Urothelium cell line (cell line): ENCODE data around the gene WDR5B.
"Not testable (repeated sequence)": the region's sequence is repeated elsewhere in the genome, so short reads cannot be mapped to it uniquely, and the experiment has no call there.

Source experiments
- DNase-seq: peaks from one replicate; pipeline ENCODE4 v3.0.0; 2011; ENCODE audit warnings: low spot score, mixed read lengths
- FAIRE-seq: peaks from 2 replicates; lab custom pipeline; 2011; peaks lifted over from hg19 to GRCh38; lab: Jason Lieb, UNC

Gene WDR5B

GRCh38 chr3:122415762-122416654, at the start of gene WDR5B:
TSS of gene WDR5B (minus strand) at chr3:122416062. CDS start at chr3:122415528, 534 bp downstream.
- DNase-seq: peak; percentile 99
- FAIRE-seq: peak; percentile 90

- no peak for FAIRE-seq
Observed at GRCh38 chr3:122464659-122465058, 48.8 kb upstream of the WDR5B start.

GRCh38 chr3:122462406-122462805, 46.5 kb upstream of the WDR5B start:
- no peak for DNase-seq
- no peak for FAIRE-seq

More at GRCh38 chr3:122464659-122465058, 48.8 kb upstream of the WDR5B start:
- DNase-seq: no peak

- FAIRE-seq (no peak), DNase-seq (no peak)
Observed at GRCh38 chr3:122461806-122462205, 45.9 kb upstream of the WDR5B start.

- no peak for FAIRE-seq
- DNase-seq: no peak
Observed at GRCh38 chr3:122458992-122459391, 43.1 kb upstream of the WDR5B start.

GRCh38 chr3:122457706-122458105, 41.8 kb upstream of the WDR5B start:
- no peak for FAIRE-seq
- no peak for DNase-seq

GRCh38 chr3:122456074-122456473, 40.2 kb upstream of the WDR5B start:
- DNase-seq: no peak
- no peak for FAIRE-seq

- DNase-seq (no peak), FAIRE-seq (no peak)
Observed at GRCh38 chr3:122451371-122451770, 35.5 kb upstream of the WDR5B start.

- FAIRE-seq, DNase-seq: not testable (repeated sequence)
Observed at GRCh38 chr3:122448218-122448617, 32.4 kb upstream of the WDR5B start.

- FAIRE-seq, DNase-seq: not testable (repeated sequence)
Observed at GRCh38 chr3:122444491-122444887, 28.6 kb upstream of the WDR5B start.

GRCh38 chr3:122443762-122444490, 28.1 kb upstream of the WDR5B start:
- not testable (repeated sequence) for DNase-seq, FAIRE-seq

- DNase-seq: no peak
- FAIRE-seq: no peak
Observed at GRCh38 chr3:122443090-122443489, 27.2 kb upstream of the WDR5B start.

GRCh38 chr3:122435950-122436349, 20.1 kb upstream of the WDR5B start:
- FAIRE-seq (no peak), DNase-seq (no peak)

GRCh38 chr3:122430371-122430770, 14.5 kb upstream of the WDR5B start:
- no peak for DNase-seq
- FAIRE-seq: no peak

GRCh38 chr3:122427857-122428471, 12.1 kb upstream of the WDR5B start:
- no peak for FAIRE-seq

GRCh38 chr3:122421836-122422235, 6.0 kb upstream of the WDR5B start:
- no peak for DNase-seq

More at GRCh38 chr3:122427857-122428471, 12.1 kb upstream of the WDR5B start:
- no peak for DNase-seq

GRCh38 chr3:122421101-122421500, 5.2 kb upstream of the WDR5B start:
- DNase-seq (no peak), FAIRE-seq (no peak)

More at GRCh38 chr3:122421836-122422235, 6.0 kb upstream of the WDR5B start:
- FAIRE-seq: no peak

GRCh38 chr3:122416966-122417365, 1.1 kb upstream of the WDR5B start:
- DNase-seq (no peak), FAIRE-seq (no peak)

- FAIRE-seq (no peak), DNase-seq (peak; percentile 65)
Observed at GRCh38 chr3:122415104-122415744, 638 bp downstream of the WDR5B start.

- no peak for FAIRE-seq
- no peak for DNase-seq
Observed at GRCh38 chr3:122414391-122414790, 1.5 kb downstream of the WDR5B start.

GRCh38 chr3:122410639-122411038, 5.2 kb downstream of the WDR5B start:
- FAIRE-seq (no peak), DNase-seq (no peak)
